HG03066 (cell line): ENCODE measurements around the gene CCL1.

Experiments used
- ATAC-seq: cut with Tn5 transposase; IDR thresholded peaks from one replicate; pipeline ENCODE4 v1.9.1; 2021; ENCODE audit warnings: low read depth; ENCODE audit not compliant: unreplicated experiment

CCL1 gene

GRCh38 chr17:34384271-34384670 lies 21.2 kb upstream of the CCL1 start:
- no peak for ATAC-seq

GRCh38 chr17:34383216-34383615 lies 20.2 kb upstream of the CCL1 start:
- ATAC-seq, result no peak

DNA sequence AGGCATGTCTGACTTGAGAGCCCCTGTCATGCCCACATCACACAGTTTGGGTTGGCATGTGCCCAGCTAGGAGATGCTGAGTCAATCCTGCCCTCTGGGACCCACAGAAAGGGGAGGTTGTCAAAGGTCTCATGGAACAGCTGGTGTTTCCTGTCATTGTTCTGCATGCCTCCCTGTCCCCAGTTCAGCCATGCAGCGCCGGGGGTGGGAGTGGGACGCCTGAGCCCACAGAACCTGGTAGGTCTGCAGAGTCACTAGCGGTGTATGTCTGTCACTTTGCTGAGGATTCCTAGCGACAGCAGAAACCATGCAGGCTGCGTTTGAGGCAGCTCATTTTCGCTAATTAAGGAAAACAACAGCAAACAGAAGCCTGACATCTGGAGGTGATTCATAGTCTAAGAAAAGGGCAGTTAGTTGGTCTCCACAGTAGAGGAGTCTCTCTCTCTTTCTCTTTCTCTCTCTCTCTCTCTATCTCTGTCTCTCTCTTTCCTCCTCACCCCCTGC lies 19.6 kb upstream of the CCL1 start:
- no peak for ATAC-seq

DNA sequence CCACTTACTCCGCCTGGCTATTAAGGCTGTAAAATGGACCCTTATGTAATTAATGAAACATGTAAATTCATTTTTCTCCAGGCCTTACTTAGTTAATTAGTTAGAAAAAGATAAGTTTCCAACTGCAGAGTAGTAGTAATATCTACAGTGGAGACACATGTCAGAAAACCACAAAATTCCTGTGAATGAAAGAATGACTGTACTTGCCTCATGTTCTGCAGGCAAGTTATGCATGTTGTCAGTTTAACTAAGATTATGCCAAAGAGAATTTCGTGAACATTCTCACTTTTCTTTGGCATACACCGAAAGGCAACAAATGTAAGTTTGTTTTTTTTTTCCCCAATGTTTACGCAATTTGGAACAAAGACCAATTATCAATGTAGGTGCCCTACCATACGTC lies 16.8 kb upstream of the CCL1 start:
- no peak for ATAC-seq

- peak; percentile 69 for ATAC-seq
Measured at GRCh38 chr17:34378664-34379101, 15.7 kb upstream of the CCL1 start.

DNA sequence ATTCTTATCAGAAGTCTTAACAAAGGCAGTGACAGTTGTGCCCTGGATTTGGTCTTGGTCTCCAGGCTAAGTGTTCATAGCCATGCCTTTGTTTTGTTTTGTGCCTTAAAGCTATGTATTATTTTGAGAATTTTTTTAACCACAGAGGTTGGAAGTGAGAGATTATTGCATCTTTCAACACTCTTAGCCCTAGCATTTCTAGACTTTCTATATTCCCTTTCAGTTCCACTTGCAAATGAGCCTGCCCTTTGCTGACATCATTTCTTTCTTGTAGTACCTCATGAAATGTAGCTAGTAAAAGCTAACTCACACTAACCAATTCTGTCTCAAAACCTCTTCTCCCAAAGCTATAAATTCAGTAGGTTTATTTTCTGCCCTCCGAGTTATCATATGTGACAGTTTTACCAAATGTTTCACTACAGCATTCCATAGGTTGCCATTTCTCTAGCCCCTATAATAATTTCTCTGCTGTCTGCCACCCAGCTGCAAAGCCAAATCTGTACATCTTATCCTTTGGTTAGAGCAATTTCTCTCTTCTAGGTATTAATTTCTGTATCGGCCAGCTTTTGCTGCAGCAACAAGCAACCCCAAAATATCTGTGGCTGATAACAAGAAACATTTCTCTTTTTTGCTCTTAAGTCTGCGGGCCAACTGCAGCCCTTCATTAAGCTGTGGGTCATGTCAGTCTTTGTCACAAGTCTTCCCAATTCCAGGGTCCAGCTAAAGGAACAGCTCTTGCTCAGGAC lies 14.2 kb upstream of the CCL1 start:
- ATAC-seq, result no peak

DNA sequence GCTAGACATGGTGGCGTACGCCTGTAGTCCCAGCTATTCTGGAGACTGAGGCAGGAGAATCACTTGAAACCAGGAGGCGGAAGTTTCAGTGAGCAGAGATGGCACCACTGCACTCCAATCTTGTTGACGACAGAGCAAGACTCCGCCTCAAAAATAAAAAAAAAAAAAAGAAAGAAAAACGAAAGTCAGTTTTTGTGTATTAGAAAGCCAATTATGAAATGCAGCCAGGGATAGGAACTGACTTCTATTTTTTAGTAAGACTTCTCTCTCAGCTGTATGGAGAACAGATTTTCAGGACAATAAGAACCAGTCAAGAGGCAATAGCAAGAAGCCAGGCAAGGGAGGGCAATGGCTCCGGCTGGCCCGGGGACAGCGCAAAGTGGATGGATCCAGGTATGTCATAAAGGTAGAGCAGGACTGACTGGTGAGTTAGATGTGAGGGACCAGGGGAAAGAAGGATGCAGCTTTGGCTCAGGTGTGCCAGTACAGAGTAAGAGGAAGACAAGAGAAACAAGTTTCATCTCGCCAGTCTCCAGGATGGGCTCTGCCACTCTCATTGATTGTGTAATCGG lies 12.5 kb upstream of the CCL1 start:
- ATAC-seq, result no peak

GRCh38 chr17:34374457-34374856 lies 11.4 kb upstream of the CCL1 start:
- ATAC-seq, result no peak

DNA sequence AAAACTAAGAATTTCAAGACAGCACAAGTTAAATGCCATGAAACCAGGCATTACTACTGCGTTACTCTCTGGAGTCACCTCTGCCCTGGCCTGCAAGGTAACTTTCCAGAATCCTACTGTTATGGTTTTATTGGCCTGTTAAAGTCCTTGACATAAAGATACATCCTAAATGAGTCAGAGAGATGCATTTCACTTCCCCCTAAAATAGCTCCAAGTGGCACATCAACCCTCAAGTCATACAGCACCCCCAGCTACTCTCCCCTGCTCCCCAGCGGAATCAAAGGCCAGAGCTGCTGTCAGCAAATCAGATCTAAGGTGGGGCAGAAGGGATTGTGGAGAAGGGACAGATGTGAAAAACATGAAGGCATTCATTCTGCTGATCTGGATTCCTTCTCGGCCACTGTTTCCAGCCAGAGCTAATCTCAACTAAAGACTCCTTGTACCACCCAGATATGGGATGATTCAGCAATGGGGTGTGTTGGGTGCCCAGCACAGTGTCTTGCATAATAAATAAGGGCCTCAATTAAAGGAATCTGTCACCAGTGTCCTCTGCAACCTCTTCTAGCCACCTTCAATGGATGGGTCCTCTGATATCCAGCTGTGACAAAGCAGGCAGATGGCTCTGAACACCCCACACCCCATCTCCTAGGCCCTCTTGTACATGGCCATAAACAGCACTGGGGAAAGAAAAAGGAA lies 8.5 kb upstream of the CCL1 start:
- ATAC-seq, result no peak

DNA sequence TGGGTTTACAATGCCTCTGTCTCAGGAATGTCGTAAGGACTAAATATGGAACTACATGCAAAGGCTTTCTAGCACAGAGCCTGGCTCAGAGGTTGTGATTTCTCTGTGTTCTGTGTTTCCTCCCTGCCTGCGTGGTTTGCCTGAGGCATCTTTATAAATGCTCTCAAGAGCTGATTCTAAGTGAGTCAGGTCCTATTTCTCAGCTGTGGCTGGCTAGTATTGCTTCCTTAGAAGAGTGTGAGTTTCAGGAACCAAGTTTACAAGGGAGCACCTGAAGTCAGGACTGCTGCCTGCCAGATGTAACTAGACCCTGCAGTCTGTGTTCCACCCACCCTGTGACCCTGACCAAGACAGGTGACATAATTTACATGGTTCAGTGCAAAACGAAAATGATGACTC lies 8.0 kb upstream of the CCL1 start:
- ATAC-seq, result no peak

DNA sequence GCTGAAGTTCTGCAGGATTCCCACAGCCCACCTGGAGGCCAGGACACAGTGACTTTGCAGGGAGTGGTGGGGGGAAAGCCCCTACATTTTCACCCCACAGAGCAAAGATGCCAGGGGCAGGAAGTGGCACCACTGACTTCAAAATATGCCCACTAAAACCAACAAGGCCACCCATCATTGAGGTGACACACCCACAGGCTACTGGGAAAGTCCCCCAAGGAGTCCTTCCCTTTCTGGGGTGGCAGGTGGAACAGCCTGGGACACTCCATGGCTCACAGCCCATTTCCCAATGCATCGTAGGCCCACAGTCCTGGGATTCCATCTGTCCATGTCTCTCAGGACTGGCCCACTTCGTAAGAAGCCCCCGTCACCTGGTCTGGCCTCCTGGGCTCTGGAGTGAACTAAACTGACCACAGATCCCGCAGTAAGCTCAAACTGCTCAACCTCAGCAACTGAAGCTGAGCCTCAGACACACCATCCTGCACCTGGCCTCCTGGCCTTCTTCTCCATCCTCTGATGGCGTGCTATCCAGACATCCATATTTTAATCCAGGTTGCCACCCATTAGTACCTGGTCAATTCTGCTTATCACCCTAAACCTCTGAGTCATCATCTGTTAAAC lies 7.5 kb upstream of the CCL1 start:
- no peak for ATAC-seq

- ATAC-seq, result no peak
Measured at GRCh38 chr17:34369571-34369970, 6.5 kb upstream of the CCL1 start.

DNA sequence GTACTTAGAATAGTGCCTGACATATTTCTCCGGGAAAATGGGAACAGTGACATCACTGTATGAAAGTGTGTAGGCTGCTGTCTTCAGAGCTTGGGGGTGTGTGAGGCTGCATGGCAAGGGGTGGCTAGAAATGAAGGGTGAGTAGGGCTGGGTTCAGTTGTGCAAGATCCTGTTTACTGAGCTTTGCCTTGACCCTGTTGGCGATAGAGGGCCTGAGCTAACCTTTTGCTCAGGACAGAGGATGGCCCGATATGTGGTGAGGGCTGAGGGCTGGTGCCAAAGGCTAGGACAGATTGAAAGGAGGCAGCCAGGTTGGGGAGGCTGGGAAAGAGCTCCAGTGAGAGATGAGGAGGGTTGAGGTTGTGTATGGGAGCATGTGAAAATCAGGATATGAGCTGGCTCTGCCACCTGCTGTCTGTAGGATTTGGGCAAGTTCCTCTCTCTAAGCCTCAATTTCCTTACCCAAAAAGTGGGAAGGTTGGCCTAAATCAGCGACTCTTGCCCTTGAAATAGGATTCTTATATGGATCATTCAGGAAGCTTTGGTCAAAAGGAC lies 6.0 kb upstream of the CCL1 start:
- ATAC-seq, result no peak

- ATAC-seq, result no peak
Measured at GRCh38 chr17:34368196-34368945, 5.3 kb upstream of the CCL1 start.

DNA sequence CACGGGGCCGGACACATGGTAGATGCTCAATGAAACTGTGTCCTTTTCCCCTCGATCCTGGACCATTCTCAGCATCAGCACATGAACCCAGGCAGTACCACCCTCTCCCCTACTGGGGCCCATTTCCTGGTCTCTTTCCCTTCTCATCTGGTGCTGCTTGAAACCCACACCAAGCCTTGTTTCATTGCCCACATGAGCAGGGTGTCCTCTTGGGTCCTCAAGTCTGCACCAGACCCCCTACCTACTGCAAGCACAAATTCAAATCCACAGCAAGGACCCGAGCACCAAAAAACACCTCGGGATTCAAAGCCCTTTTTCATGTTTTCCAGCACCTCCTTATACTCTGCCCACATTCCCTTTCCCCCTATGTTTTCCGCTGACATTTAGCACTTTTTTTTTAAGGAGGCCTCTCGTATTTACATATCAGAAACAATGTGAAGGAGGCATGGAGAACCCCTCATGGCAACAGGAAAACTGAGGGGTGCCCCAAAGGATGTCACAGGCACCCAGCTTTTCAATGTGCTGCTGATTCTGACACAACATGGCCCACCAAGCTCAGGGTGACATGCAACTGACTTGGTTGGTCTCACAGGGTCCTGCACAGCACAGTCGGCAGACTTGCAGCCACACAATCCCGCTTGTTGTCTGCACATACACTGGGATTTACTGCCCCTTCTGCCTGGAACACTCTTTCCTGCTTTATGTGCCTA lies 4.6 kb upstream of the CCL1 start:
- ATAC-seq, result no peak

DNA sequence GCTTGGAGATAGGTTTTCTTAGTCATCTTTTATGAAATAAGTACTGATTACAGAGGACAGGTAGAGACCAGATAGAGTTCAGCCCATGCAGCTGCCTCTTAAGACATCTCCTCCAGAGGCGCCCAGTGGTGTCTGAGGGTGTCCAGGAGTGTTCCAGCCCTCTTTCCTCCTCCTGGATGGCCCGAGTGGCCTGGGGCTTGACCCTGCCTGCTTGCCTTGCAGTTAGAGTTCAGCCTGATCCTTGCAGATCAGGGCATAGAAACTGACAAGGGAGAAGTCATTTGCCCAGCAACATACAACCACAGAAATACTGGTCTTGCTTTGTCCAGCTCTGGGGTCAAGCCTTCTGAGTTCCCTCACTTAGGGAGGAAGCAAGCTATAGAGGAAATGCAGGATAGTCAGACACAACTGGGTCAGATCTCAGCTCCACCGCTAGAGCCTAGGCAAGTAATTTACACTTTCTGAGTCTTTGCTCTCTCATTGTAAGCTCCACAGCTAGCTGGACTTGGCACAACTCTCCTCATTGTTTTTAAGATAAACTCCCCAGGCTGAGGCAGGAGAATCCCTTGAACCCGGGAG lies 3.6 kb upstream of the CCL1 start:
- ATAC-seq, result no peak

- no peak for ATAC-seq
Measured at GRCh38 chr17:34366010-34366409, 3.0 kb upstream of the CCL1 start.

- ATAC-seq, result no peak
Measured at GRCh38 chr17:34365340-34365739, 2.3 kb upstream of the CCL1 start.

- no peak for ATAC-seq
Measured at GRCh38 chr17:34364751-34365150, 1.7 kb upstream of the CCL1 start.
